GM12874 (cell line): ENCODE results near the gene COL8A2.

Source experiments
- TF ChIP-seq, protein P1 (sequence below): IDR thresholded peaks from 2 replicates; pipeline ENCODE4 v1.5.1; 2011; ENCODE audit warnings: low read depth, mild to moderate bottlenecking, control low read depth, low read length, moderate library complexity; ENCODE audit not compliant: insufficient read depth

The COL8A2 gene

DNA sequence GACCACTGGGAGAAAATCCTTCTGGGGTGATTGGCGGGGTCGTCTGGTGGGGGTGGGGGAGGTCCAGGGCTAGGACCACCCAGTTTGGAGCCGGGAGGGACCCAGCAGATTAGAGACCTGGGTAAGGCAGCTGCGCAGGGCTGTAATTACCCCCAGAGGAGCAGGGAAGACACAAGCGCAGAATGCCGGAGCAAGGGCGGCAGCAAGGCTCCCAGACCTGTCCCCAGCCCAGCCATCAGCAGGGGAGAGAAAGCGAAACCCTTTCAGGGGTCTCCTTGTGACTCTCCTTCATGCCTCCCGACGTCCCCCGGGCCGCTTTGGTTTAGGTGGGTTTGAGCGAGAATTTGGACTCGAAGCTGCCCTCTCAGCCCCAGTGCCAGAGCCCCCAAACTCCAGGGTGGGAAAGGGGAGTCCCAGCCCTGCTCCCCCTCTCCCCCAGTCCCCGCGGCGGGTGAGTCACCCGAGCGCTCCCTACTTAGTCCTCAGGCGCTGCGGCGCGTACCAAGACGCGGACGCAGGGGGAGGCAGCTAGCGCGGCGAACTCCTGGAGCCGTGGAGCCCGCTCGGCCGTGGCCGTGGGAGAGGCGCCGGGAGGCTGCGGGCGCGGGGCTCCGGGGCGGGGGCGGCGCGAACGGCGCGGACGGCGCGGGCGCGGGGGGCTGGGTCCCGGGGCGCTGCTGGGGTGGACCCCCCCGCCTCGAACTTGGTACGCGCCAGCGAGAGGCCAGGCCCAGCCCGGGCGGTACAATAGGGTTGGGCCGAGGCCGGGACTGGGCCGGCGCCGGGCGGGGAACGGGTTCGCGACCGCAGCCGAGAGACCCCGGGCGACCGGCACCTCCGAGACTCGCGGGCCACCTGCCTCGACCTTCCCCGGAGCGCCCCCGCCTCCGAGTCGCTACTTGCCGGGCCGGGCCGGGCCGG lies 30.6 kb upstream of the COL8A2 start, which contains the start of gene MAP7D1:
Gene MAP7D1, plus strand, starts transcription at position 753 of the 921 bp plus-strand sequence. CDS start 258 bp downstream, outside the sequence.
- TF ChIP-seq, protein P1, sequence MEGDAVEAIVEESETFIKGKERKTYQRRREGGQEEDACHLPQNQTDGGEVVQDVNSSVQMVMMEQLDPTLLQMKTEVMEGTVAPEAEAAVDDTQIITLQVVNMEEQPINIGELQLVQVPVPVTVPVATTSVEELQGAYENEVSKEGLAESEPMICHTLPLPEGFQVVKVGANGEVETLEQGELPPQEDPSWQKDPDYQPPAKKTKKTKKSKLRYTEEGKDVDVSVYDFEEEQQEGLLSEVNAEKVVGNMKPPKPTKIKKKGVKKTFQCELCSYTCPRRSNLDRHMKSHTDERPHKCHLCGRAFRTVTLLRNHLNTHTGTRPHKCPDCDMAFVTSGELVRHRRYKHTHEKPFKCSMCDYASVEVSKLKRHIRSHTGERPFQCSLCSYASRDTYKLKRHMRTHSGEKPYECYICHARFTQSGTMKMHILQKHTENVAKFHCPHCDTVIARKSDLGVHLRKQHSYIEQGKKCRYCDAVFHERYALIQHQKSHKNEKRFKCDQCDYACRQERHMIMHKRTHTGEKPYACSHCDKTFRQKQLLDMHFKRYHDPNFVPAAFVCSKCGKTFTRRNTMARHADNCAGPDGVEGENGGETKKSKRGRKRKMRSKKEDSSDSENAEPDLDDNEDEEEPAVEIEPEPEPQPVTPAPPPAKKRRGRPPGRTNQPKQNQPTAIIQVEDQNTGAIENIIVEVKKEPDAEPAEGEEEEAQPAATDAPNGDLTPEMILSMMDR, result no peak

DNA sequence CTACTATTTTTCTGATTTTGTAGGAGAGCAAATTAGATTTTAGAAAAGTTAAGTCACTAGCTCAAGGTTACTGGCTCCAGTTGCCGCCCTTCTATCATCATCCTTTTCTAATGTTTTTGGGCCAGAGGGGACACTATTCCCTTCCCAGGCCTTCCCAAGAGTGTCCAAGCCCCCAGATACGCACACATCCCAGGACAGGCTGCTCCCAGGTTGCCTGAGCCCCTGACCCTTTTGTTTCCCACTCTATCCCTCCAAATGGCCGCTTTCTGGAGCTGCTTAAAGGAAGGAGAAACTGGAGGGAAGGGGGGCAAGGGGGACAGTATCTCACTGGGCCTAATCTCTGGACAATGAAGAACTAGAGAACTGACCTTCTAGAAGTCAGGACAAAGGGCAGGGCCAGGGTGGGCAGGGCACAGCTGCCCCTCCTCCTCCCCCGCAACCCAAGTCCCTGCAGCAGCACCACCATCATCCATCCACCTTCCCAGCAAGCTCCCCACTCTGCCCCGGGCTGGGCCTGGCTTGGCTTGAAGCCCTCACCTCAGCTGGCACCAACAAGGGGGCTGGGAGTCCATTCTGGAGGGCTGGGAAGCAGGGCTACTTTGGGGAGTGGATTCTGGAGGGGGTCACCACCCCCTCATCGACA lies 29.9 kb upstream of the COL8A2 start:
- TF ChIP-seq, protein P1, result no peak

DNA sequence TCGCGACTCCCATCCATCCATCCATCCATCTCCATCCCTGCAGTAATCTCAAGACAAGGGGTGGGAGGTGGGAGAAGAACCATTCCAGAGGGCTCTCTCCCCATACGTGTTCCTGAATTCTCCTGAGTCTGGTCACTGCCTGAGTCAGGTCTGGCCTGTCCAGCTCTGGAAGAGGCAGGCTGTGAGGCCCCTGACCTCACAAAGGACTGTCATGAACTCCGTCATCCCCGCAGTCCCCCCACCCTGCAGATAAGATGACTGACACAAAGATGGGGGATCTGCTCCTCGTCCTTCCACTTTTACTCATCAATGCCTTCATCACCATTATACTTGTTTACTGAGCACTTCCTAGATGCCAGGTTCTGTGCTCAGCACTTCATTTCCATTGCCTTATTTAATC lies 29.3 kb upstream of the COL8A2 start:
- TF ChIP-seq, protein P1, result no peak

DNA sequence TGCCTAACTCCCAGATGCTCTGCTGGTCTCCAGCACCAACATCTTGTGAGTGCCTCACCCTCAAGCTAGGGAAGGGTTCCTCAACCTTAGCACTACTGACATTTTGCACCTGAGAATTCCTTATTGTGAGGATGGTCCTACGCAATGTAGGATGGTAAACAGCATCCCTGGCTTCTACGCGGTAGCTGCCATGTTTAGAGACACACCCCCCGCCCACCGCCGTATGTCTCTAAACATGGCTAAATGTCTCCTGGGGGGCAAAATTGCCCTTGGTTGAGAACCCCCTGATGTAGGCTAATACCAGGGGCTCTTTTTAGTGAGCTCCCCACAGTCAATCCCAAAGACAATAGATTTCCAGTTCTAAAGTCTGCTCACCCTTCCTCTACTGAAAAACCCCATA lies 28.5 kb upstream of the COL8A2 start:
- TF ChIP-seq, protein P1, result no peak

DNA sequence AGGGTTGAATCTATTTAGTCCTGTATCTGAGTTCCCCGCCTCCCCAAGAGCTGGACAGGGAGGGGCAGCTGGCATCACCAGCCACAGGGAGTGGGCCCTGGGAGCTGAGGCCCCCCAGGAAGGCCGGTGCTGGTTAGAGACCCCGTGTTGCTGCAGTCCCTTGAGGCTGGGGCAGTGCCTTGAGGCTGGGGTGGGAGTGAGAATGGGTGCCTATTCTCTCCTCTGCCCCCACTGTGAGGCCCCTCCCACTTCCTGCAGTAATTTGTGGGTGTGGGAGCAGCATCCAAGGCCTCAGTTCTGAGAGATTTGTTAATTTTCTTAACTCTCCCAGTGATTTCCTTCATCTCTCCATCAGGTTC lies 26.8 kb upstream of the COL8A2 start:
- TF ChIP-seq, protein P1, result no peak

DNA sequence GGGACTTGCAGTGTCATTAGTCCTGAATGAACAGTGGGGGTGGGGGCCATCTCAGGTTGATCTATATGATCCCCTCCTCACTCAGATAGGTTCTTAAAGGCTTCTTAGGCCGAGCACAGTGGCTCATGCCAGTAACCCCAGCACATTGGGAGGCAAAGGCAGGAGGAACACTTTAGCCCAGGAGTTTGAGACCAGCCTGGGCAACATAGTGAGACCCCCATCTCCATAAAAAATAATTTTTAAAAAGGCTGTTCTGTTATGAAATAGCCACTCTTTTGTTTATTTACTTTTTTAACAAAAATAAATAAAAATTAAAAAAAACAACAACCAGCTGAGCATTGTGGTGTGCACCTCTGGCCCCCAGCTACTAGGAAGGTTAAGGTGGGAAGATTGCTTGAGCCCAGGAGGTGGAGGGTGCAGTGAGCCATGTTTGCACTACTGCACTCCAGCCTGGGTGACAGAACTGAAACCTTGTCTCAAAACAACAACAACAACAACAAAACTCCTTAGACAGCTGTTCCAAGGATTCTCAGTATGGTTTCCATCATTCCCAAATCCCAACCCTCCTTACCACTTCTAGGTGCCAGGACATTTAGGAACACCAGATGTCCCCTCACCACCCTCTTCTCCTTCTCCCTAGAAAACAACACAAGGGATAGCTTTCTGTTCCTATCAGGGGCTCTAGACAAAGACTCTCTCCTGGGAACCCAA lies 26.3 kb upstream of the COL8A2 start:
- TF ChIP-seq, protein P1, result no peak

DNA sequence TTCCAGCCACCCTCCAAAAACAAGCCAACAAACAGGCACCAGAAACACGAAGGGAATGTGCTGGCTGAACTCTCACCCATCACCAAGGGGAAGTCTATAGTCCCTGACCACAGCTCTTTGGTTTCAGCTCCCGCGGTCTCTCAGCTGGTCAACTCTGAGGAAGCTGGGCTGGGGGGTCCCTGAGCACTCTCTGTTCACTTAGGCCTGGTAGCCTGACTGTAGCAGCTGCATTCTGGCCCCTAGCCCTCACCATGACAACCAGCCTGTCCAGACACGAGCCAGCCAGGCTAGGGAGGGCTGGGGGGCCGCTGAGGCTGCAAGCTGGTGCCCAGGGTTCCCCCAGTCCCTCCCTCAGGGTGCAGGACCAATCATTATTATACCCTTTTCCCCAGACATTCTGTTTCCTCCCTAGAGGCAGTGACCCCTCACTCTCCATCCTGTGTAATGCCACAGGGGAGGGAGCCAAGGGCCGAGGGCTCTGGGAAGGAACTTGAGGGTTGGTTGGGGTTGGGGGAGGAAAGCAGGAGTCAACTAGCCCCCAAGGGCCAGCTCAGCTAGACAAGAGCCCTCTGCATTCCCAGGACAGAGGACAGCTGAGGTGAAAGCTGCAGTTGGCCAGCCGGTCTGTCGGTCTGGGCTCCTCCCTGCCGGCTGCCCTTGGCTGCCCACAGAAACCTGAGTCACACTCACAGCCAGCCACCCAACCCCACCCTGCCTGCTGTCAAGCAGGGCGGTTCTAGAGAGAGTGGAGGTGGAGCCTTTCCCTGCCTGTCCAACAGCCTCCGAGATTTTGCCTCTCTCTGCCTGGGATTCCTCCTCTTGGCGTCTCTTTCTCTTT lies 25.5 kb upstream of the COL8A2 start:
- TF ChIP-seq, protein P1, result no peak
